Panc1 (cell line): ENCODE data around the gene AMBRA1. TPM values are rescaled to one million over a fixed set of nuclear protein-coding genes. Genes with fewer than 3 reads are reported as not detected.

Experiments used
- ATAC-seq: fragments of 200-7000 bp; cut with Tn5 transposase; 2 replicates; pipeline ENCODE4 v1.9.1; 2020; ENCODE audit warnings: mild to moderate bottlenecking, moderate library complexity
- BruUV-seq: library from RNA; stranded (reverse); fragments of 400-500 nt; replicated peaks from 2 replicates; lab custom pipeline; 2021; lab: Mats Ljungman, UMichigan
- CTCF ChIA-PET: fragments of 300-600 bp; sonication (Branson Sonifier 250); formaldehyde crosslinking; loops from one replicate; lab custom pipeline; 2022; ENCODE audit warnings: antibody characterized with exemption; lab: Charles Lee
- POLR2A ChIA-PET: fragments of 300-600 bp; sonication (Branson Sonifier 250); formaldehyde crosslinking; loops from one replicate; lab custom pipeline; 2022; ENCODE audit warnings: antibody characterized with exemption; lab: Charles Lee
- DNase-seq: peaks from one replicate; pipeline ENCODE4 v3.0.0-alpha.2; 2010; ENCODE audit warnings: low read depth, low spot score
- H3K27ac ChIP-seq: 2 replicates; pipeline ENCODE4 v1.5.1; 2011; ENCODE audit warnings: mild to moderate bottlenecking, low read length, inconsistent platforms
- H3K27me3 ChIP-seq: fragments of 200-500 bp; sonication (Bioruptor generic); 2 replicates; pipeline ENCODE4 v1.6.0; 2014; ENCODE audit warnings: low read length, inconsistent platforms; ENCODE audit not compliant: control insufficient read depth, insufficient read depth
- H3K36me3 ChIP-seq: fragments of 200-500 bp; sonication (Bioruptor generic); 2 replicates; pipeline ENCODE4 v1.5.1; 2014; ENCODE audit warnings: inconsistent platforms, mild to moderate bottlenecking, low read length, moderate library complexity; ENCODE audit not compliant: control insufficient read depth, insufficient read depth
- H3K4me1 ChIP-seq: 2 replicates; pipeline ENCODE4 v1.5.1; 2011; ENCODE audit warnings: inconsistent platforms, mild to moderate bottlenecking, low read length, moderate library complexity; ENCODE audit not compliant: control insufficient read depth, insufficient read depth
- H3K4me3 ChIP-seq, 2 experiments: 2 replicates each; pipeline ENCODE4 v1.5.1; 2011 to 2012; ENCODE audit warnings: low read depth in 2 of 2, low read length in 2 of 2, mild to moderate bottlenecking in 2 of 2, inconsistent platforms in 1 of 2, moderate library complexity in 1 of 2
- H3K9me3 ChIP-seq: fragments of 200-500 bp; sonication (Bioruptor generic); 2 replicates; pipeline ENCODE4 v1.5.1; 2014; ENCODE audit warnings: low read depth, mild to moderate bottlenecking, inconsistent platforms, low read length, moderate library complexity; ENCODE audit not compliant: control insufficient read depth, insufficient read depth
- POLR2AphosphoS5 ChIP-seq: IDR thresholded peaks from 2 replicates; pipeline ENCODE4 v1.6.1; 2012; ENCODE audit warnings: mild to moderate bottlenecking, low read depth, low read length, moderate library complexity
- SIN3A ChIP-seq: IDR thresholded peaks from 2 replicates; pipeline ENCODE4 v1.6.1; 2012; ENCODE audit warnings: low read depth, mild to moderate bottlenecking, low read length, moderate library complexity, borderline replicate concordance; ENCODE audit not compliant: insufficient read depth
- TCF7L2 ChIP-seq: IDR thresholded peaks from 2 replicates; pipeline ENCODE4 v1.6.1; 2011; ENCODE audit warnings: mild to moderate bottlenecking, low read depth, low read length, inconsistent platforms
- in situ Hi-C: cut with HindIII; loops from 2 replicates; pipeline ENCODE4 v1.10.0; 2016; ENCODE audit warnings: low sequenced_read_pairs, low pct_unique_long_range_greater_than_20kb
- intact Hi-C: fragments of 100-400 bp; cut with micrococcal nuclease; formaldehyde crosslinking; loops from one replicate; pipeline ENCODE4 v1.10.0; 2022; ENCODE audit not compliant: unreplicated experiment
- total RNA-seq: library from RNA; stranded (reverse); gene quantifications from one replicate; pipeline ENCODE4 v1.2.1, GENCODE V29; 2021; ENCODE audit not compliant: unreplicated experiment
- TF ChIP-seq, protein P1 (sequence below): fragments of 450-650 bp; IDR thresholded peaks from 2 replicates; pipeline ENCODE4 v1.5.1; 2017; ENCODE audit warnings: mild to moderate bottlenecking
- TF ChIP-seq, protein P2 (sequence below), 2 experiments: IDR thresholded peaks; 2 replicates each; pipeline ENCODE4 v1.6.1; 2011 to 2012; ENCODE audit warnings: low read depth in 2 of 2, control low read depth in 1 of 2, low read length in 1 of 2, mild to moderate bottlenecking in 1 of 2, moderate library complexity in 1 of 2; ENCODE audit not compliant: insufficient read depth in 1 of 2

The AMBRA1 gene
- total RNA-seq, 1 experiment from 2014 or later = 40.0 TPM

- no TSS peak for BruUV-seq
- Histone ChIP-seq H3K36me3 (peaks cover 7% of the 10 kb centered on the region; the same call in 1 of the 2 replicates), H3K9me3 (no peaks in the 10 kb centered on the region), H3K4me1 (no peaks in the 10 kb centered on the region), H3K27me3 (no peaks in the 10 kb centered on the region), H3K27ac (no peak overlapping the region), H3K4me3 (no peak overlapping the region)
- ATAC-seq (no peak), DNase-seq (no peak)
- TF ChIP-seq, protein P1, sequence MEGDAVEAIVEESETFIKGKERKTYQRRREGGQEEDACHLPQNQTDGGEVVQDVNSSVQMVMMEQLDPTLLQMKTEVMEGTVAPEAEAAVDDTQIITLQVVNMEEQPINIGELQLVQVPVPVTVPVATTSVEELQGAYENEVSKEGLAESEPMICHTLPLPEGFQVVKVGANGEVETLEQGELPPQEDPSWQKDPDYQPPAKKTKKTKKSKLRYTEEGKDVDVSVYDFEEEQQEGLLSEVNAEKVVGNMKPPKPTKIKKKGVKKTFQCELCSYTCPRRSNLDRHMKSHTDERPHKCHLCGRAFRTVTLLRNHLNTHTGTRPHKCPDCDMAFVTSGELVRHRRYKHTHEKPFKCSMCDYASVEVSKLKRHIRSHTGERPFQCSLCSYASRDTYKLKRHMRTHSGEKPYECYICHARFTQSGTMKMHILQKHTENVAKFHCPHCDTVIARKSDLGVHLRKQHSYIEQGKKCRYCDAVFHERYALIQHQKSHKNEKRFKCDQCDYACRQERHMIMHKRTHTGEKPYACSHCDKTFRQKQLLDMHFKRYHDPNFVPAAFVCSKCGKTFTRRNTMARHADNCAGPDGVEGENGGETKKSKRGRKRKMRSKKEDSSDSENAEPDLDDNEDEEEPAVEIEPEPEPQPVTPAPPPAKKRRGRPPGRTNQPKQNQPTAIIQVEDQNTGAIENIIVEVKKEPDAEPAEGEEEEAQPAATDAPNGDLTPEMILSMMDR = no peak
- TF ChIP-seq, protein P2, sequence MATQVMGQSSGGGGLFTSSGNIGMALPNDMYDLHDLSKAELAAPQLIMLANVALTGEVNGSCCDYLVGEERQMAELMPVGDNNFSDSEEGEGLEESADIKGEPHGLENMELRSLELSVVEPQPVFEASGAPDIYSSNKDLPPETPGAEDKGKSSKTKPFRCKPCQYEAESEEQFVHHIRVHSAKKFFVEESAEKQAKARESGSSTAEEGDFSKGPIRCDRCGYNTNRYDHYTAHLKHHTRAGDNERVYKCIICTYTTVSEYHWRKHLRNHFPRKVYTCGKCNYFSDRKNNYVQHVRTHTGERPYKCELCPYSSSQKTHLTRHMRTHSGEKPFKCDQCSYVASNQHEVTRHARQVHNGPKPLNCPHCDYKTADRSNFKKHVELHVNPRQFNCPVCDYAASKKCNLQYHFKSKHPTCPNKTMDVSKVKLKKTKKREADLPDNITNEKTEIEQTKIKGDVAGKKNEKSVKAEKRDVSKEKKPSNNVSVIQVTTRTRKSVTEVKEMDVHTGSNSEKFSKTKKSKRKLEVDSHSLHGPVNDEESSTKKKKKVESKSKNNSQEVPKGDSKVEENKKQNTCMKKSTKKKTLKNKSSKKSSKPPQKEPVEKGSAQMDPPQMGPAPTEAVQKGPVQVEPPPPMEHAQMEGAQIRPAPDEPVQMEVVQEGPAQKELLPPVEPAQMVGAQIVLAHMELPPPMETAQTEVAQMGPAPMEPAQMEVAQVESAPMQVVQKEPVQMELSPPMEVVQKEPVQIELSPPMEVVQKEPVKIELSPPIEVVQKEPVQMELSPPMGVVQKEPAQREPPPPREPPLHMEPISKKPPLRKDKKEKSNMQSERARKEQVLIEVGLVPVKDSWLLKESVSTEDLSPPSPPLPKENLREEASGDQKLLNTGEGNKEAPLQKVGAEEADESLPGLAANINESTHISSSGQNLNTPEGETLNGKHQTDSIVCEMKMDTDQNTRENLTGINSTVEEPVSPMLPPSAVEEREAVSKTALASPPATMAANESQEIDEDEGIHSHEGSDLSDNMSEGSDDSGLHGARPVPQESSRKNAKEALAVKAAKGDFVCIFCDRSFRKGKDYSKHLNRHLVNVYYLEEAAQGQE (IDR thresholded peaks at IDR 0.05; ENCODE audit: insufficient read depth in 1 of 2, low read depth in 2 of 2, low read length in 1 of 2) = no peak
- TF ChIP-seq POLR2AphosphoS5 = no peak
- no peak for TF ChIP-seq TCF7L2
- no peak for TF ChIP-seq SIN3A
- in situ Hi-C loops (no loop called here), intact Hi-C loops (no loop called here)
- POLR2A ChIA-PET = no interaction called here
- CTCF ChIA-PET = no interaction called here
These were observed 164.1 kb downstream of the AMBRA1 start for GRCh38 chr11:46429717-46430116.

DNA sequence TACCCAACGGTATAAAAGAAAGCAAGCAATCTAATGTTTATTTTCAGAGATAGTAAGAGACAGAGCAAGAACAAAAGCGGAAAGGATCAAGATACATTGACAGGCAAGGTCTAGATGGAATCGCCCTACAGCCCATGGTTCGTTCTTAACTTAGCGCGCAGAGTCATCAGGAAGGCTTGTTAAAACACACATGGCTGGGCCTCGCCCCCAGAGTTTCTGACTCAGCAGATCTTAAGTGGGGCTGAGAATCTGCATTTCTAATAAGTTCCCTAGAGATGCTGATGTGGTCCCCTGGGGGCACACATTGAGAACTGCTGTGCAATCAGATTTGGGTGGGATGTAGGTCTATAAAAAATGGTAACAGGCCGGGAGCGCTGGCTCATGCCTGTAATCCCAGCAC, 166.5 kb downstream of the AMBRA1 start:
- Histone ChIP-seq H3K4me3 (no peak overlapping the region), H3K27me3 (no peaks in the 10 kb centered on the region), H3K9me3 (no peaks in the 10 kb centered on the region), H3K27ac (no peak overlapping the region), H3K36me3 (0 out of 2 replicates have a peak, but pooled peaks cover 4% of the 10 kb centered on the region), H3K4me1 (no peaks in the 10 kb centered on the region)
- ATAC-seq (no peak), DNase-seq (no peak)
- no TSS peak for BruUV-seq
- TF ChIP-seq, protein P1 = no peak
- TF ChIP-seq SIN3A (no peak), POLR2AphosphoS5 (no peak), TCF7L2 (no peak)
- TF ChIP-seq, protein P2 (IDR thresholded peaks at IDR 0.05; ENCODE audit: insufficient read depth in 1 of 2, low read depth in 2 of 2, low read length in 1 of 2) = no peak
- CTCF ChIA-PET = no interaction called here
- POLR2A ChIA-PET = no interaction called here
- in situ Hi-C loops (no loop called here), intact Hi-C loops (no loop called here)
